ENCODE data around the gene BCAR1.
"Not testable (repeated sequence)": the region's sequence is repeated elsewhere in the genome, so short reads cannot be mapped to it uniquely, and the experiment has no call there.

The BCAR1 gene

DNA sequence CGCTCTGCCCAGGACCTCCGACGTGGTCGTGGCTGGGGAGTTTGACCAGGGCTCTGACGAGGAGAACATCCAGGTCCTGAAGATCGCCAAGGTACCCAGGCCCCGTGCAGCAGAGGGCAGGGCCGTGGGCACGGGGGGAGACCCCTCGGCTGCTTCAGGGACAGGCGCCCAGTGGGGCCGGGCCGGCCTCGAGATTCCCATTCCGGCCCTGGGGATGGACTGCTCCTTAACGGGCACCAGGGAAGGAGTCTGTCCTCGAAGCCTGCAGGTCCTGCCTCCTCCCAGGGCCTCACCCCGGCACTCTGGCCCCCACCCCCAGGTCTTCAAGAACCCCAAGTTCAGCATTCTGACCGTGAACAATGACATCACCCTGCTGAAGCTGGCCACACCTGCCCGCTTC is 28.3 kb downstream of the BCAR1 start:
- DNase-seq = not testable (repeated sequence)

DNA sequence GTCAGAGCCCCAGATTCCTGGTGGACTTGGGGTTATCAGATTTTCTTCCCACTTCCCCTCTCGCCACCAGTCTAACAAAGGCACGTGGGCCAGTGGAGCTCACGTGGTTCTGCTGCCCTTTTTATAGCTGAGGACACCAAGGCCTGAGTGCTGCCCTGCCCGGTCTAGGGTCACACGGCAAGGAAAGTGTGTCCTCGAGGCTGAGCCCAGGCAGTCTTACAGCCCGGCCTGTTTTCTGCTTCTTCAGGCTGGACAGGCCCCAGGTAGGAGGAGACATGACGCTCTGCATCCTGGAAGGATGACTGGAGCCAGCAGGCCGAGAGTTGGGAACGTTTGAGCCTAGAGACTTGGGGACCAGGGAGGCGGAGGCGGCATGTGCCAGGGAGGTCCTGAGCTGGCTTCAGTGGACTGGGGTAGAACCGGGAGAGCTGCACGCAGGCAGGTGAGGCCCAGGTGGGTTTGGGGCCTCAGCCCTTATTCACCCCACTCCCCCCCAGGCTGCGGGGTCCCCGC is 29.1 kb downstream of the BCAR1 start:
- DNase-seq = no peak

DNA sequence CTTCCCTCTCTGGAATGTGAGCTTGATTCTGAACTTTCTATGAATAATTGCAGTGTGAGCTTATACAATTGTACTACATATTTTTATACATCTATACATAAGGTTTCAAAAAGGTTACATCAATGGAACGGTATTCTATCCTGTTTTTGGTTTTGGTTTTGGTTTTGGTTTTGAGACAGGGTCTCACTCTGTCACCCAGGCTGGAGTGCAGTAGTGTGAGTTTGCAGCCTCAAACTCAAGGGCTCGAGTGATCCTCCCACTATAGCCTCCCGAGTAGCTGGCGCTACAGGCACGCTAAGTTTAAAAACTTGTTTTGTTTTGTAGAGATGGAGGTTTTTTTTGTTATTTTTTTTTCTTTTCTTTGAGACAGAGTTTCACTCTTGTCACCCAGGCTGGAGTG is 31.6 kb downstream of the BCAR1 start:
- DNase-seq = no peak

DNA sequence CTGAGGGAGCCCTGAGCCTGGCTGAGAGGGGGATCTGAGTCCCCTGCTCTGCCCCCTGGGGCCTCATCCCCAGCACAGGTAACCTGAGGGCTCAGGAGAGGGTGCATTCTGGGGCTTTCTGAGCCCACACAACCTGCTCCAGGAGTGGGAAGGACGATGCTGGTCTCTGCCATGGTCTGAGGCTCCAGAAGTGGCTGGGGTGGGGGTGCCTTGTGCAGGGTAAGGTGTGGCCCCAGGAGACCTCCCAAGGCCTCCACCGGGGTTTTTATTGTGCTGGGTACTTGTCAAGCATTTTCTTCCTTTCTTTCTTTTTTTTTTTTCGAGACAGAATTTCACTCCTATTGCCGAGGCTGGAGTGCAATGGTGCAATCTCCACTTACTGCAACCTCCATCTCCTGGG is 32.3 kb downstream of the BCAR1 start:
- no peak for DNase-seq

GRCh38 chr16:75218256-75219076 is 33.0 kb downstream of the BCAR1 start, which contains the start of gene CTRB1:
CTRB1 (plus strand) TSS chr16:75218988; CDS start chr16:75219008, 20 bp downstream.
- no peak for DNase-seq

GRCh38 chr16:75217389-75217851 is 34.0 kb downstream of the BCAR1 start:
- DNase-seq = no peak

DNA sequence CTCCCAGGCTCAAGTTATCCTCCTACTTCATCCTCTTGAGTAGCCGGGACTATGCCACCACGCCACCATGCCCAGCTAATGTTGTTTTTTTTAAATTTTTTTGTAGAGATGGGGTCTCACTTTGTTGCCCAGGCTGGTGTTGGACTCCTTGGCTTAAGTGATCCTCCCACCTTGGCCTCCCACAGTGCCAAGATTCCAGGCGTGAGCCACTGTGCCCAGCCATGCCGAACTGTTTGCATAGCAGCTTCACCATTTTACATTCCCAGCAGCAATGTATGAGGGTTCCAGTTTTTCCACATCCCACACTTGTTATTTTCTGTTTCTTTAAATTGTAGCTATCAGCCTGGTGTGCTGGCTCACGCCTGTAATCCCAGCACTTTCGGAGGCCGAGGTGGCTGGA is 34.8 kb downstream of the BCAR1 start:
- no peak for DNase-seq

- no peak for DNase-seq
Measured at GRCh38 chr16:75216127-75216526, 35.3 kb downstream of the BCAR1 start.

DNA sequence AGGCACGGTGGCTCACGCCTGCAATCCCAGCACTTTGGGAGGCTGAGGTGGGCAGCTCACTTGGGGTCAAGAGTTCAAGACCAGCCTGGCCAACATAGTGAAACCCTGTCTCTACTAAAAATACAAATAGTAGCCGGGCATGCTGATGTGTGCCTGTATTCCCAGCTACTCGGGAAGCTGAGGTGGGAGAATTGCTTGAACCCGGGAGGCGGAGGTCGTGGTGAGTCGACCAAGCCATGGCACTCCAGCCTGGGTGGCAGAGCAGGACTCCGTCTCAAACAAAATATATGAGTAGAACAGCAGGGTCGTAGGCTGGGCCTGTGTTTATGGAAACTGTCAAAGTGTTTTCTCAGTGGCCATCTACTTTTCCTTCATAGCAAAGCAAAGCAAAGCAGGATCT is 40.1 kb downstream of the BCAR1 start:
- not testable (repeated sequence) for DNase-seq

GRCh38 chr16:75209944-75210343 is 41.5 kb downstream of the BCAR1 start:
- no peak for DNase-seq

DNA sequence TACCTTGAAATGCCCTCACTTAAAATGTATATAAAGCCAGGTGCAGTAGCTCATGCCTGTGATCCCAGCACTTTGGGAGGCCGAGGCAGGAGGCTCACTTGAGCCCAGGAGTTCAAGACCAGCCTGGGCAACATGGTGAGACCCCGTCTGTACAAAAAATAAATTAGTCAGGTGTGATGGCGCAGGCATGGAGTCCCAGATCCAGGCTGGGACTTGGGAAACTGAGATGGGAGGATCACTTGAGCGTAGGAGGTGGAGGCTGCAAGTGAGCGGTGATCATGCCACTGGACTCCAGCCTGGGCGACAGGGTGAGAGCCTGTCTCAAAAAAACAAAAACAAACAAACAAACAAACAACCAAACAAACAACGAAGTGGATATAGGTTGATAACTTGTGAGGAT is 41.9 kb downstream of the BCAR1 start:
- not testable (repeated sequence) for DNase-seq

DNA sequence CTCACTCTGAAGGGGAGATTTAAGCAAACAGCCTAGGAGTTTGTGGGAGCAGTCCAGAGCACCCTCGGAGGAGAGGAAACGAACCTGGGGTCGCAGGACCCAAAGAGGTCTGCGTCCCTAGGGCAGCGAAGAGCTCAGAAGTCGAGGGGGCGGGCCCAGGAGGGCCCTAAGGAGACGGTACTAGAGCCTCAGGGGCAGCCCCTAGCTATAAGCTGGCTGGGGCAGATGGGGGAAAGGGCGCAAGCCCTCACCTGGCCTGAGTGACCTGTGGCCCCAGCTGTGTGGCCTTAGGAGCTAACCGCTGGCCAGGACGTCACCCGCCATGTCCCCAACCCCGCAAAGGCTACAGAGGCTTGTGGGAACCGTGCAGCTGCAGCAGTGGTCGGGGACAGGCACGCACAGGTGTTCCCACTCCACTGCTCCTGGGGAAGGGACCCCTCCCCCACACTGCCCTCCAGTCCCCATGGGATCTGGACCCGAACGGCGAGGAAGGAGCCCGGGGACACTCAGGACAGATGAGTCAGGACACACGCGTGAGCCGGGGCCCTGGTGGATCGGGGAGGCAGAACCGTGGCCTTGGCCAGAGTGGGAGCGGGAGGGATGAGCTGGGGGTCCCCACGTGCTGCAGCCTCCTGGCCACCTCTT is 42.4 kb downstream of the BCAR1 start:
- DNase-seq = no peak

DNA sequence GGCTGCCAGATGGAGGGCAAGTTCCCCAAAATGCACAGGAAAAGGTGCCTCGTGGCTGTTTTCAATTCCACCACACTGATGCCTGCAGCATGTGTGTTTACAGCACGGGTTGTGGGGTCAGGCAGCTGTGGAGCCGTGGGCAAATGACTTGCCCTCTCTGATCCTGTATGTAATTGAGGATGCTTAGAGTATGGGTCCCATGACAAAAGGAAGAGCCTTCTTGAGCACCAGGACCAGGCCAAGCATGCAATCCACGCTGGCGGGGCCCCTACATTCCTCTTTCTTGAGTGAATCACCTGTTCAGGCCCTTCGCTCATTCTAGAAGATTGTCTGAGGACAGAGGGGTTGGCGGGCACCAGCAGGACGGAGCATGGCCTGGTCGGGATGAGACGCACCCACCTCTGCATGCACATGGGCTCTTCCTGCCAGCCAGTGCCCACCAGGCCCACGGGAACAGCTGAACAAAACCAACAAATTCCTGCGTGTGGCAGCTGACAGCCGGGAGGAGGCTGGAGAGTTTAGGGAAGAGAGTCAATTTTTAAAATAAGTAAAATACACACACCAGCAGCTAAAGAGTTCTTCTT is 43.1 kb downstream of the BCAR1 start:
- DNase-seq = no peak

- DNase-seq = no peak
Measured at GRCh38 chr16:75207831-75208230, 43.6 kb downstream of the BCAR1 start.

DNA sequence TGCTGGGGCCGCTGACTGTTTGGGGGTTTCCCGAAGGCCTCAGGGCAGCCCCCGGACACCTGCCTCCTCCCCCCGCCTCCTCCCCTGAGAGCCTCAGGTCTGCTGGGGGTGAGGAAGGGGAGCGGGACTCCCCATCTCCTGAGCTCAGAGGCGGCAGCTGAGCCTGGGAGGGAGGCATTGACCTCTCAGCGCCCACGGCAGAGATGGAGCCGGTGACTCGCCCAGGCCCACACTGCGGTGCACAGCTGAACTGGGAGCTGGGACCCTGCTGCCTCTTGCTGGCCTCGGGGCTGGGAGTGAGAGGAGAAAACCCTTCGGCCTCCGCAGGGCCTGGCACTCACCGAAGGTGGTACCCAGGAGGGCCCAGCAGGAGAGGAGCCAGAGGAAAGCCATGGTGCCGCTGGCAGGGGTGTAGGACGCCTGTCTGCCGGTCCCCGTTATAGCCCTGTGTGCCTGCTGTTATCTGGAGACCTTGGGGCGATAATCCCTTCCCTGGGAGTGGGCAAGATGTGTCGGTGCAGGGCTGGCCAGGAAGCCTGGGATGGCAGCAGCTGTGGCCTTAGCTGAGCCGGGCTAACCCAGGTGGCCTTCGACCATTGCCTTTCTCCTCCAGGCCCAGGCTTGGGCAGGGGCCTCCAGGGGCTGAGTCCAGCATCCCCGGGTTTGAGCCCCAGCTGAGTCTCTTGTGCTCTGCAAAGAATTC is 44.5 kb downstream of the BCAR1 start, which contains the start of gene CTRB2:
Gene CTRB2, minus strand, starts transcription at position 413 of the 703 bp plus-strand sequence. Its CDS starts 20 bp downstream, at position 393.
- no peak for DNase-seq

DNA sequence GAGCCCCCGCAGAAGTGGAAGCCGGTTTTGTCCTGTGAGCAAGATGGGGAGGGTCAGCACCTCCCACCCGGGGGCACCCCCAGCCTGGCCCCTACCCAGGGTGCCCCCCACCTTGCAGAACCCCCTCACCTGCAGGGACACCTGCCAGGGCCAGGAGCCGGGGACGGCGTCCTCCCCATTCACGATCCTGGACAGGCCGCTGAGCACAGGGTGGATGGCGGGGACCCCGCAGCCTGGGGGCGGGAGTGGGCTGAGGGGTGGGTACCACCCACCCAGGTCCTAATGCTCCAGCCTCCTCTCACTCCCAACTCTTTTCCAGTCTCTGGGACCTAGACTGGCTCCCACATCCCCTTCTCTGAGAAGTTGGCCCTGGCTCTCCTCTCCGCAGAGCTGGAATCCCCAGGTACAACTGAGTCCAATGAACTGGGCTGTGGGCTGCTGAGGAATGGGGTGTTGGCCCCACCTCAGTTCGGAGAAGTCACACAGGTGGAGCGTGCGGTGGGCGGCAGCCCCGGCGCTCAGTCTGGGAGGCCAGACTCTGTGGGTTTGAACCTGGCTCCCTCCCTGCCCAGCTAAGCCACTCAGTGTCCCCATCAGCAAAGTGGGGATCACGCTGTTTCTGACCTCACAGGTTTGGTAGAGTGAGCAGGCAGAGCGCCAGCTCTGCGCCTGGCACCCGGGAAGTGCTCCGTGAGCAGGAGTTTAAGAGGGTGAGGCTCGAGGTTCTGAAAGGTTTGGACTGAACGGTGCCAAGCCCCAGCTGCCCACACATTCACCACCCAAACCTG is 45.3 kb downstream of the BCAR1 start:
- not testable (repeated sequence) for DNase-seq

- DNase-seq = not testable (repeated sequence)
Measured at GRCh38 chr16:75205438-75205837, 46.0 kb downstream of the BCAR1 start.

DNA sequence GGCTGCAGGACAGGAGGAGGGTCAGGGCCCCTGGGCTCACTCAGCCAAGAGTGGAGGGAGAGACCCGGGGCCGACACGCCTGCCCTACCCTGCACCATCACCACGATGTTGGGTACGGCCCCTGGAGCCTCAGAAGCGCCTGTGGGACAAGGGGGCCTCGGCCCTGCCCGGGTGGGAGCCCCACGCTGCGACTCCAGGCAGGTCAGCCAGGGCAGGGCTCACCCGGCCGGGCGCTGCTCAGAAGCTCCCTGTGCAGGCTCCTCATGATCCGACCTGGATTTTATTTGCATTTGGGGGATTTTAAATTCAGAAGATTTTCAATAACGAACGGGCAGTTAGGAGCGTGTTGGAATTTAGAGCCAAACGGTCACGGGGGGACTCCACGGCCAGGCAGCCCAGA is 46.5 kb downstream of the BCAR1 start:
- DNase-seq = not testable (repeated sequence)

DNA sequence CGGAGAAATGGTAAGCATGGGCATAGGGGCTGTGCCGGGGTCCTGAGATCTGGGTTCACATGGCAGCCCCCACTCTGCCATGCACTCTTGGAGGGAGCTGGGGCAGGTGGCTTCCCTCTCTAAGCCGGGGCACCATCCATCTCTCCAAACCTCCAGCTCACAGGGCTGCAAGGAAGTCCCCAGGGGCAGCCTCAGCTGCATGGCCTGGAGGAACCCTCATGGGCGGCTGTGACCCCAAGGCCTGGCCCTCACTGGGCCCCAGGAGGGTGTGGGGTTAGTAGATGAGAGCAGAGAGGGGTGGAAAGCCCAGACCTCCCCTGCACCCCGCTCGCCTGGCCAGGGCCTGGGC is 47.0 kb downstream of the BCAR1 start:
- DNase-seq = no peak

GRCh38 chr16:75203667-75204409 is 47.6 kb downstream of the BCAR1 start:
- DNase-seq = no peak

DNA sequence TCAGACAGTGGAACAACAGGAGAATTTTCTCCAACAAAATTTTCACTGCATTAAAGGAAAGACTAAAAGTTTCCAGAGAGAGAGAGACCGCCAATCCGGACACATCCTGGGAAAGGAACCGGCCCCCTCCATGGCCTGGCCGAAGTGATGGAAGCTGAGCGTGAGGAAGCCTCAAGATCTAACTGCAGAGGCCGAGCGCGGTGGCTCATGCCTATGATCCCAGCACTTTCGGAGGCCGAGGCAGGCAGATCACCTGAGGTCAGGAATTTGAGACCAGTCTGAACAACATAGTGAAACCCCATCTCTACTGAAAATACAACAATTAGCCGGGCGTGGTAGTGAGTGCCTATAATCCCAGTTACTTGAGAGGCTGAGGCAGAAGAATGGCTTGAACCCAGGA is 48.3 kb downstream of the BCAR1 start:
- no peak for DNase-seq
